ENCODE measurements around the gene CCDC117. TPM values are rescaled to one million over a fixed set of nuclear protein-coding genes. Genes with fewer than 3 reads are reported as not detected.
A peak's percentile ranks its signal among the peaks of the same experiment; 100 is the strongest.

CCDC117 gene
- polyA plus RNA-seq, 1 donor: 29.2 TPM

DNA sequence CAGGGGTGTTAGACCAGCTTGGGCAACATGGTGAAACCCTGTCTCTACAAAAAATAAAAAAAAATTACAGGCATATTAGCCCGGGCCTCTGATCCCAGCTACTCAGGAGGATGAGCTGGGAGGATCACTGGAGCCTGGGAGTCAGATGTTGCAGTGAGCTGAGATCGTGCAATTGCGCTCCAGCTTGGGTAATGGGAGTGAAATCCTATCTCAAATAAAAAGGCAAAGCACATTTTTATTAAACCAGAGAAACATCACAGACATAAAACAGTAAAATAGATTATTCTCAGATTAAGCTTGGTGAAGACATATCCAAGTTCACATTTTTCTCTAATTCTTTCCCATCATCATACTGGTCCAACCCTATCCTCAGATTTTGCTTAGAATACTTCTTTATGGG, 57.9 kb downstream of the CCDC117 start:
- peaks cover 10% of the 10 kb centered on the region for H3K4me1 ChIP-seq (ENCODE audit: control insufficient read depth, insufficient read depth, low read length)
- no peak overlapping the region for H3K4me3 ChIP-seq (ENCODE audit: low read length)
- no peaks in the 10 kb centered on the region for H3K36me3 ChIP-seq (ENCODE audit: control insufficient read depth, insufficient read depth, low read length)
- H3K27me3 ChIP-seq (ENCODE audit: control insufficient read depth, insufficient read depth, low read length): no peaks in the 10 kb centered on the region
- DNase-seq: no peak
- no peaks in the 10 kb centered on the region for H3K9me3 ChIP-seq (ENCODE audit: control insufficient read depth, low read depth, low read length)
- H3K27ac ChIP-seq (ENCODE audit: low read length): peak overlapping the region; percentile 55
- no CpG with 5 or more reads among the region's 3 CpGs for WGBS (ENCODE audit: insufficient coverage, low lambda C conversion rate)

GRCh38 chr22:28831140-28832072, 58.9 kb downstream of the CCDC117 start:
- no peaks in the 10 kb centered on the region for H3K9me3 ChIP-seq (ENCODE audit: control insufficient read depth, low read depth, low read length)
- no CpG with 5 or more reads among the region's 7 CpGs for WGBS (ENCODE audit: insufficient coverage, low lambda C conversion rate)
- H3K4me3 ChIP-seq (ENCODE audit: low read length): no peak overlapping the region
- DNase-seq: no peak
- no peak overlapping the region for H3K27ac ChIP-seq (ENCODE audit: low read length)
- peaks cover 14% of the 10 kb centered on the region for H3K4me1 ChIP-seq (ENCODE audit: control insufficient read depth, insufficient read depth, low read length)
- H3K27me3 ChIP-seq (ENCODE audit: control insufficient read depth, insufficient read depth, low read length): no peaks in the 10 kb centered on the region
- no peaks in the 10 kb centered on the region for H3K36me3 ChIP-seq (ENCODE audit: control insufficient read depth, insufficient read depth, low read length)

DNA sequence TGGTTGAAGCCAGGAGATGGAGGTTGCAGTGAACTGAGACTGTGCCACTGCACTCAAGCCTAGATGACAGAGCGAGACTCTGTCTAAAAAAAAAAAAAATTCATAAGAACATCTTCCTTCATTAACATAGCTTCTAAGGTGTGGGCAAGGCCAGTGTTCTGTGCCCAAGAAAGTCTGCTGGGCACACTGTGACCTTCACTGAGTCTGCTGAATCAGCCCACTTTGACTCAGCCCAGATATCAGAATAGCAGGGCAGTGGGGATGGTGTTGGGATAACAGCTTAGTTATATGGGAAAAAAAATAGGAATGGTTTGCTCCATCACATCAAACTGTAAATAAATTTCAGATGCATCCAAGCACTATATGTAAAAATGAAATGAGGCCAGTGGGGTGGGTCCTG, 60.2 kb downstream of the CCDC117 start:
- Histone ChIP-seq H3K27me3 (ENCODE audit: control insufficient read depth, insufficient read depth, low read length) (no peaks in the 10 kb centered on the region), H3K4me3 (ENCODE audit: low read length) (no peak overlapping the region), H3K9me3 (ENCODE audit: control insufficient read depth, low read depth, low read length) (no peaks in the 10 kb centered on the region), H3K27ac (ENCODE audit: low read length) (no peak overlapping the region), H3K36me3 (ENCODE audit: control insufficient read depth, insufficient read depth, low read length) (no peaks in the 10 kb centered on the region), H3K4me1 (ENCODE audit: control insufficient read depth, insufficient read depth, low read length) (peaks cover 14% of the 10 kb centered on the region)
- DNase-seq: no peak
- WGBS (ENCODE audit: insufficient coverage, low lambda C conversion rate): no CpG with 5 or more reads among the region's 1 CpG

DNA sequence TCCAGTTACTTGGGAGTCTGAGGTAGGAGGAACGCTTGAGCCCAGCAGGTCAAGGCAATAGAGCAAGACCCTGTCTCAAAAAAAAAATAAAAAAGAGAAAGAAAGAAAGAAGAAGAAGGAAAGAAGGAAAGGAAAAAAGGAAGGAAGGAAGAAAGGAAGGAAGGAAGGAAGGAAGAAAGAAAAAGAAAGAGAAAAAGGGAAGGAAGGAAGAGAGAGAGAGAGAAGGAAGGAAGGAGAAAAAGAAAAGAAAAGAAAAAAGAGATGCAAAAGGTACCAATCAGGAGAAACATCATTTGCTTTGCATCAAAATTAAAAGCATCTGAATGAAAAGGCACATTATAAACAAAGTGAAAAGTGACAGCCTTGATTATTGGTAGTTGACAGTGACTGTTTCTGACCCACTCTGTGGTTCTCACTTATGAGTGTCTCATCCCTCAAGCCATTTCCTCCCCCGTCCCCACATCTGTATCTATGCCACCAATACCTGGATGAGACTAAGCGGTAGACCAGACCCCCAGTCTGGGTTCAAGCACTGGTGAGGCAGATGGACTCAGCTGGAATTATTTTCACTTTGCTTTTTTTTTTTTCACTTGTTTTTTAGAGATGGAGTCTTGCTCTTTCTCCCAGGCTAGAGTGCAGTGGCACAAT, 60.9 kb downstream of the CCDC117 start:
- Histone ChIP-seq H3K4me1 (ENCODE audit: control insufficient read depth, insufficient read depth, low read length) (peaks cover 14% of the 10 kb centered on the region), H3K4me3 (ENCODE audit: low read length) (no peak overlapping the region), H3K36me3 (ENCODE audit: control insufficient read depth, insufficient read depth, low read length) (no peaks in the 10 kb centered on the region), H3K27me3 (ENCODE audit: control insufficient read depth, insufficient read depth, low read length) (no peaks in the 10 kb centered on the region), H3K27ac (ENCODE audit: low read length) (no peak overlapping the region), H3K9me3 (ENCODE audit: control insufficient read depth, low read depth, low read length) (no peaks in the 10 kb centered on the region)
- no peak for DNase-seq
- 100% methylated on average over 2 of the region's 3 CpGs for WGBS (ENCODE audit: insufficient coverage, low lambda C conversion rate)

DNA sequence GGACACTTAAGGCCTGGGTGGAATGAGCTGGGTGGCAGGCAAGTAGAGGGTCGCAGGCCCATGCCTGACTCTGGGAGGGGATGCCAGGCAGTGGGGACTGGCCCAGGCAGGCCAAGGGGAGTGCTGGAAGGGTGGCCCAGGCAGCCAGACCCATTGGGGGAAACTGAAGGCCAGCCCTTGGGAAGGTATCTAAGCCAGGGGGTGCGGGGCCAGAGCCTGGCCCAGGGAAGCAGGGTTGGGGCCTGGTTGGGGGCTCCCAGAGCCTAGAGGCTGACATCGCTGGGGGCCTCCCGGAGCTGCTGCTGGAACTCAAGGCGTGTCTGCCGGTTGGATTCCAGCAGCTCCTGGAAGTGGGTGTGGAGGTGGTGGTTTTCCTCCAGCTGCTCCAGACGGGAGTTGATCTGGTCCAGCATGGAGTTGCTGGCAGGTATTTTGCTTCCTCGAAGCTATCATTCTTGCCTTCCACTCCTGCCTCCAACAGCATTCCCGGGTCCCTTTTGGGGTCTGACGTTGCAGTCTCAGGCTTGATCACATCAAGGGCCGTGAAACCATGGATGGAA, 63.2 kb downstream of the CCDC117 start:
- no peaks in the 10 kb centered on the region for H3K9me3 ChIP-seq (ENCODE audit: control insufficient read depth, low read depth, low read length)
- H3K27me3 ChIP-seq (ENCODE audit: control insufficient read depth, insufficient read depth, low read length): no peaks in the 10 kb centered on the region
- H3K4me1 ChIP-seq (ENCODE audit: control insufficient read depth, insufficient read depth, low read length): peaks cover 3% of the 10 kb centered on the region
- no peak for DNase-seq
- no peak overlapping the region for H3K4me3 ChIP-seq (ENCODE audit: low read length)
- WGBS (ENCODE audit: insufficient coverage, low lambda C conversion rate): no CpG with 5 or more reads among the region's 11 CpGs
- H3K27ac ChIP-seq (ENCODE audit: low read length): no peak overlapping the region
- no peaks in the 10 kb centered on the region for H3K36me3 ChIP-seq (ENCODE audit: control insufficient read depth, insufficient read depth, low read length)

- no CpG with 5 or more reads among the region's 6 CpGs for whole genome bisulfite sequencing (ENCODE audit: insufficient coverage, low lambda C conversion rate)
Measured at GRCh38 chr22:28837640-28838039, 65.1 kb downstream of the CCDC117 start.

More at GRCh38 chr22:28837640-28838039, 65.1 kb downstream of the CCDC117 start:
- Histone ChIP-seq H3K4me3 (ENCODE audit: low read length) (no peak overlapping the region), H3K9me3 (ENCODE audit: control insufficient read depth, low read depth, low read length) (no peaks in the 10 kb centered on the region), H3K27ac (ENCODE audit: low read length) (no peak overlapping the region), H3K27me3 (ENCODE audit: control insufficient read depth, insufficient read depth, low read length) (no peaks in the 10 kb centered on the region), H3K4me1 (ENCODE audit: control insufficient read depth, insufficient read depth, low read length) (peaks cover 3% of the 10 kb centered on the region), H3K36me3 (ENCODE audit: control insufficient read depth, insufficient read depth, low read length) (no peaks in the 10 kb centered on the region)
- no peak for DNase-seq

Other genes with a start within 250 kb of the CCDC117 start
- gene TTC28, start 92.9 kb upstream of the CCDC117 start, polyA plus RNA-seq: 25.5 TPM
- 21.4 TPM for gene CHEK2, start 30.9 kb upstream of the CCDC117 start, polyA plus RNA-seq
- gene HSCB, start 30.7 kb upstream of the CCDC117 start, polyA plus RNA-seq: 21.7 TPM
- gene XBP1, start 27.9 kb downstream of the CCDC117 start, polyA plus RNA-seq: 235 TPM
- 8.2 TPM for gene ZNRF3, start 110.9 kb downstream of the CCDC117 start, polyA plus RNA-seq